IPS DF 6.9 (cell line): Measurements from ENCODE around the gene FGF23.
A peak's percentile ranks its signal among the peaks of the same experiment; 100 is the strongest.

Experiments used
- DNase-seq: peaks from one replicate; pipeline ENCODE4 v3.0.0-alpha.2; 2013; ENCODE audit warnings: low read depth, low spot score
- H3K27ac ChIP-seq: one replicate; pipeline ENCODE4 v1.5.1; 2013; ENCODE audit warnings: low read length, control low read depth
- H3K27me3 ChIP-seq: 2 replicates; pipeline ENCODE4 v1.6.1; 2013; ENCODE audit warnings: mild to moderate bottlenecking, low read length; ENCODE audit not compliant: control insufficient read depth, insufficient read depth
- H3K36me3 ChIP-seq: 2 replicates; pipeline ENCODE4 v1.6.1; 2013; ENCODE audit warnings: low read length; ENCODE audit not compliant: control insufficient read depth, insufficient read depth
- H3K4me1 ChIP-seq: 2 replicates; pipeline ENCODE4 v1.6.1; 2013; ENCODE audit warnings: low read length; ENCODE audit not compliant: control insufficient read depth, insufficient read depth
- H3K4me3 ChIP-seq: 2 replicates; pipeline ENCODE4 v1.5.1; 2013; ENCODE audit warnings: mild to moderate bottlenecking, low read length
- H3K9me3 ChIP-seq: 2 replicates; pipeline ENCODE4 v1.6.1; 2013; ENCODE audit warnings: low read length, inconsistent platforms; ENCODE audit not compliant: control insufficient read depth, insufficient read depth
- WGBS: extraction: QIAGEN DNeasy Blood & Tissue Kit; methylation state at CpG from one replicate; pipeline ENCODE4 v1.1.7; 2013; ENCODE audit warnings: mixed read lengths, missing lambda C conversion rate; ENCODE audit not compliant: insufficient read length, insufficient coverage; 5-methylcytosine and 5-hydroxymethylcytosine counted together

The FGF23 gene

GRCh38 chr12:4379405-4379804, at the start of gene FGF23:
TSS of gene FGF23 (minus strand) at chr12:4379712. CDS start at chr12:4379582, 130 bp downstream.
- peaks cover 2% of the 10 kb centered on the region for H3K4me1 ChIP-seq
- no peaks in the 10 kb centered on the region for H3K36me3 ChIP-seq
- no peaks in the 10 kb centered on the region for H3K27me3 ChIP-seq
- no CpG with 5 or more reads among the region's 7 CpGs for WGBS
- no peaks in the 10 kb centered on the region for H3K9me3 ChIP-seq
- no peak within 1 kb of the TSS for H3K4me3 ChIP-seq
- DNase-seq = peak; percentile 60
- no peak within 1 kb of the TSS for H3K27ac ChIP-seq

DNA sequence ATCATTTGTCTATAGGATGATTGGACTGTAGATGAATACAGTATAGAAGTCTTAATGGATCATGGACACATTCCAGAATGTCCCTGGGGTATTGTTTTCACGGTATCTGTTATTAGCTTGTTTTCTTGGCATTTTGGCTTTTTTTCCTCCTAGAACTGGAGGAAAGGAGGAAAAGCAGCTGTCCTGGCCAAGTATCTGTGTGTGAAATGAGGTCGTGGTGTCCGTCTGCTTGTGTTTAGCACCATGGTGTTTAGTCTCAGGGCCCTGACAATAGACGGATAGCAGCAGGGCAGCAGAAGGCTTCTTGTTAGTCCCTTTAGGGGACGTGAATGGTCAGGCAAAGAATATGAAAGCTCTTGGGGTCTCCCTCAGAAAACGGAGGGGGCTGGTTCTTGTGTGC, 44.9 kb upstream of the FGF23 start:
- no peak for DNase-seq
- Histone ChIP-seq H3K27me3 (no peaks in the 10 kb centered on the region), H3K27ac (no peak overlapping the region), H3K36me3 (no peaks in the 10 kb centered on the region), H3K9me3 (no peaks in the 10 kb centered on the region), H3K4me3 (no peak overlapping the region), H3K4me1 (no peaks in the 10 kb centered on the region)
- no CpG with 5 or more reads among the region's 6 CpGs for WGBS

DNA sequence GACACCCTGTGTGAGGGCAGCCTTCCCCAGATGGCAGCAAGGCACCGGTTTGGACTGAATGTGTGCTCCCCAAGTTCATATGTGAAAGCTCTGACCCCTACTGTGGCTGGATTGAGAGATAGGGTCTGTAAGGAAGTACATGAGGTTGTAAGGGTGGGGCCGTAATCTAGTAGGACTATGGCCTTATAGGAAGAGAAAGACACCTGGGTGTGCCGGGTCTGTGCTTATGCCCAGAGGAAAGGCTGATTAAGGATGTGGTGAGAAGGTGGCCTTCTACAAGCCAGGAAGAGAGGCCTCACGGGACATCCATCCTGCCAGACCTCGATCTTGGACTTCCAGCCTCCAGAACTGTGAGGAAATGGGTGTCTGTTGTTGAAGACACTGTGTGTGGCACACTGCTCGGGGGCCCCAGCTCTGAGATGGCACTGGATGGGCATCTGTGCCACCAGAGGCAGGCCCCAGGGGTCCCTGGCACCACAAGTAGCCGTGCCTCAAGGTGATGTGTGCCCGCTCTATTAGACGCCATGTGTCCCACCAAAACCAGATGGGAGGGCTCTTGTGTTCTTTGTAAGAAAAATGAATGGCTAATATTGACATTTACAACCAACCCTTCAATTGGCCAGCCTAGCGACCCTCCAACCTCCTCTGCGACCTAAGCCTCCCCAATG, 44.1 kb upstream of the FGF23 start:
- Histone ChIP-seq H3K36me3 (no peaks in the 10 kb centered on the region), H3K4me1 (no peaks in the 10 kb centered on the region), H3K4me3 (no peak overlapping the region), H3K27ac (no peak overlapping the region), H3K27me3 (no peaks in the 10 kb centered on the region), H3K9me3 (no peaks in the 10 kb centered on the region)
- WGBS = no CpG with 5 or more reads among the region's 11 CpGs
- DNase-seq = no peak

DNA sequence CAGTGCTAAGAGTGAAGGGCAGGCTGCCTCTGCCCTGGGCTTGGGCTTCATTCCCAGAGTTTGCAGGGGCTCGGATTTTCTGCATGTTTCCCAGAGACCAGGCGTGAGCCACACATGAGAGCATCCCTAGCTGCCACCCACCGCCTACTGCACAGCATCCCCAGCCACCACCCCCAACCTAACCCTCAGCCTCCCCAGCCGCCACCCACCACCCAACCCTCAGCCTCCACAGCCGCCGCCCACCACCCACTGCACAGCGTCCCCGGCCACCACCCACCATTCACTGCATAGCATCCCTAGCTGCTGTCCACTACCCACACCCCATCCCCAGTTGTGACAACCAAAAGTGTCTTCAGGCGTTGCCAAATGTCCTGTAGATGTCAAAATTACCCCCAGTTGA, 43.5 kb upstream of the FGF23 start:
- Histone ChIP-seq H3K36me3 (no peaks in the 10 kb centered on the region), H3K9me3 (no peaks in the 10 kb centered on the region), H3K4me3 (no peak overlapping the region), H3K27me3 (no peaks in the 10 kb centered on the region), H3K4me1 (no peaks in the 10 kb centered on the region), H3K27ac (no peak overlapping the region)
- WGBS = no CpG with 5 or more reads among the region's 9 CpGs
- DNase-seq = no peak

GRCh38 chr12:4421590-4422031, 42.1 kb upstream of the FGF23 start:
- H3K36me3 ChIP-seq = no peaks in the 10 kb centered on the region
- no peaks in the 10 kb centered on the region for H3K27me3 ChIP-seq
- no peaks in the 10 kb centered on the region for H3K4me1 ChIP-seq
- H3K4me3 ChIP-seq = no peak overlapping the region
- WGBS = 100% methylated on average over 1 of the region's 4 CpGs
- no peak overlapping the region for H3K27ac ChIP-seq
- peak; percentile 45 for DNase-seq
- no peaks in the 10 kb centered on the region for H3K9me3 ChIP-seq

- Histone ChIP-seq H3K4me3 (no peak overlapping the region), H3K36me3 (no peaks in the 10 kb centered on the region), H3K4me1 (no peaks in the 10 kb centered on the region), H3K27ac (no peak overlapping the region), H3K9me3 (no peaks in the 10 kb centered on the region), H3K27me3 (no peaks in the 10 kb centered on the region)
- WGBS = no CpG with 5 or more reads among the region's 5 CpGs
- DNase-seq = no peak
Measured at GRCh38 chr12:4420138-4420670, 40.7 kb upstream of the FGF23 start.

GRCh38 chr12:4418913-4419312, 39.4 kb upstream of the FGF23 start:
- DNase-seq = no peak
- no peak overlapping the region for H3K27ac ChIP-seq
- no peaks in the 10 kb centered on the region for H3K9me3 ChIP-seq
- H3K4me1 ChIP-seq = no peaks in the 10 kb centered on the region
- no CpG with 5 or more reads among the region's 5 CpGs for WGBS
- H3K27me3 ChIP-seq = no peaks in the 10 kb centered on the region
- no peak overlapping the region for H3K4me3 ChIP-seq
- no peaks in the 10 kb centered on the region for H3K36me3 ChIP-seq

DNA sequence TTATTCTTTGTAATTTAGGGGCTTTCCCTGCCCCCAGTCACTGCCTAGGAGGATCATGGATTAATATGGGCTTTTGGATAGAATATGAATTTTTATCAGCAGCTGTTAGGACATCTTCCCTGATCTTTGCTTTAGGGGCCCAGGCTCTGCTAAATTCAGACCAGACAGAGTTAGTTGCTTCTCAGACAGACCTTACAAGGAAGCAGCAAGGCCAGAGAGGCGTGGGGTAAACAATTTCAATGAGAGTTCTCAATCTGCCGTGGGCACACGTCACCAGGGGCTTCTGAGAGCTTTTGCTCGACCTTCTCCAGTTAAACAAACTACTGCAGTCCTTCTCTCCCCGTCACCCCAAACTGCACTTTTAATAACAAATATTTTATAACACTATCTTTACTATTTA, 38.4 kb upstream of the FGF23 start:
- 100% methylated on average over 1 of the region's 5 CpGs for WGBS
- Histone ChIP-seq H3K9me3 (no peaks in the 10 kb centered on the region), H3K27me3 (no peaks in the 10 kb centered on the region), H3K27ac (no peak overlapping the region), H3K4me1 (no peaks in the 10 kb centered on the region), H3K36me3 (no peaks in the 10 kb centered on the region), H3K4me3 (no peak overlapping the region)
- no peak for DNase-seq

DNA sequence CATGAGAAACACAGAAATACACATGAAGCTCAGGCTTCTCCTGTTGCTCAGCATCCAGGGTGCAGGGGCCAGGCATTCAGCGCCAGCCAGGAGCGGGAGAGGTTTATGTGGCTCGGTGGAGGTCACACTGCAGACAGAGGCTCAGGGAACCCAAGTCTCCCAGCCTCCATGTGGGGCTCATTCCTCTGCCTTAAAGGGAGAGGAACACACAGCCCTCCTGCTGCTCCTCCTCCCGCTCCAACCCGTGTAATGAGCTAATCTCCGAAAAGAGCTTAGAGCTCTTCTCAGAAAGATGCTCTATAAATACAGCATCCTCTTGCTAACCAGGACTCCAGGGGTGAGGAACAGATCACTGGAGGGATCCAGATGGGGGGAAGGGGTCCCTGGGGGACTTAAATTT, 37.9 kb upstream of the FGF23 start:
- Histone ChIP-seq H3K27ac (no peak overlapping the region), H3K9me3 (no peaks in the 10 kb centered on the region), H3K4me3 (no peak overlapping the region), H3K36me3 (no peaks in the 10 kb centered on the region), H3K27me3 (no peaks in the 10 kb centered on the region), H3K4me1 (no peaks in the 10 kb centered on the region)
- no peak for DNase-seq
- WGBS = no CpG with 5 or more reads among the region's 6 CpGs

- no peaks in the 10 kb centered on the region for H3K27me3 ChIP-seq
- H3K9me3 ChIP-seq = no peaks in the 10 kb centered on the region
- no CpG with 5 or more reads among the region's 8 CpGs for WGBS
- no peak overlapping the region for H3K27ac ChIP-seq
- no peaks in the 10 kb centered on the region for H3K4me1 ChIP-seq
- no peak for DNase-seq
- no peaks in the 10 kb centered on the region for H3K36me3 ChIP-seq
- H3K4me3 ChIP-seq = no peak overlapping the region
Measured at GRCh38 chr12:4416276-4416675, 36.8 kb upstream of the FGF23 start.

GRCh38 chr12:4412465-4412864, 33.0 kb upstream of the FGF23 start:
- no peaks in the 10 kb centered on the region for H3K36me3 ChIP-seq
- no CpG with 5 or more reads among the region's 1 CpG for WGBS
- H3K9me3 ChIP-seq = no peaks in the 10 kb centered on the region
- DNase-seq = no peak
- H3K27ac ChIP-seq = no peak overlapping the region
- no peak overlapping the region for H3K4me3 ChIP-seq
- H3K27me3 ChIP-seq = no peaks in the 10 kb centered on the region
- no peaks in the 10 kb centered on the region for H3K4me1 ChIP-seq
